GM19452 (cell line): ENCODE data around the gene GTF3C1.

Experiments used
- ATAC-seq: cut with Tn5 transposase; IDR thresholded peaks from one replicate; pipeline ENCODE4 v1.9.1; 2021; ENCODE audit not compliant: unreplicated experiment

GTF3C1 gene

GRCh38 chr16:27564224-27564623, 14.5 kb upstream of the GTF3C1 start:
- no peak for ATAC-seq

GRCh38 chr16:27561216-27561615, 11.5 kb upstream of the GTF3C1 start:
- ATAC-seq, result no peak

- no peak for ATAC-seq
Measured at GRCh38 chr16:27558932-27559331, 9.2 kb upstream of the GTF3C1 start.

DNA sequence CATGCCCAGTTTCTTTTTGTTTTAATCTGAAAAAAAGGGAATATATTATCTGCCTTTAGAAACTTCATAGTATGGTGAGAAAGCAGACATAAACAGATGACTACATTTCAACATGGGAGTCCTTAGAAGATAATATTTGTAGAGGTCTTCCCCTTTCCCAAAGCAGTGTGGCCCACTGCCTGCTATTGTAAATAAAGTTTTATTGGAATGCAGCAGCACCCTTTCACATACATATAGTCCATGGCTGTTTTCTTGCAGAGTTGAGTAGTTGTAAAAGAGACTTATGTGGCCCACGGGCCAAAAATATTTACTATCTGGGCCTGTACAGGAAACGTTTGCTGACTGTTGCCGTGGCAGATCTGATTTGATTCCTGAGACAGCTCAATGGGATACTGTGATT, 8.7 kb upstream of the GTF3C1 start:
- ATAC-seq, result no peak

- no peak for ATAC-seq
Measured at GRCh38 chr16:27556471-27556870, 6.8 kb upstream of the GTF3C1 start.

GRCh38 chr16:27551036-27551435, 1.3 kb upstream of the GTF3C1 start:
- no peak for ATAC-seq

DNA sequence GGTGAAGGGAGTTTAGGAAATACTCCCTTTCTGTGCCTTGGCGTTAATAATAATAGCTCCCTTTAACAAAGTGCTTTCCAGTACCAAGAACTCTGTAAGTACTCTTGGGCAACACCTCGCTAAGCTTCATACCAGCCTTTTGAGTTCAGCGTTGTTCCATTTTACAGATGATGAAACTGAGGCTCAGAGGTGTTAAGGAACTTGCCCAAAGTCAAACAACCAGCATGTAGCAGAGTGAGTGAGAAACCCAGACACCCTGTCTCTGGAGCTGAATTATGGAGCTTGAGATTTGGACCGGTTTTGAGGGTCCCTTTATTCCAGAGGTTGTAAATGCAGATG, 838 bp upstream of the GTF3C1 start:
- no peak for ATAC-seq

DNA sequence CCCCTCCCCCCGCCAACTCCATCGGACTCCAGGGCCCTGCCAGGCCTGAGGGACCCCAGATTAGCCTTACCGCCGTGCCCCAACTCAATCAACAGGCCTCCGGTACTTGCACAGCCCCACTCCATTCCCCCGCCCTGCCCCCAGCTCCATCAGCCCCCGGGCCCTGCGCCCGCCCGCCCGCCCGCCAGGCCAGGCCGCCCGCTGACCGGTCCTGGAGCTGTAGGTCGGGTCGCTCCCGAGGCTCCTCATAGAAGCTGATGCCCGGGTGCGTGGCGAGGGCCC, 308 bp downstream of the GTF3C1 start:
- ATAC-seq, result peak; percentile 30

GRCh38 chr16:27547851-27548250, 1.9 kb downstream of the GTF3C1 start:
- ATAC-seq, result no peak

- no peak for ATAC-seq
Measured at GRCh38 chr16:27547134-27547533, 2.6 kb downstream of the GTF3C1 start.

GRCh38 chr16:27544671-27545070, 5.0 kb downstream of the GTF3C1 start:
- no peak for ATAC-seq

DNA sequence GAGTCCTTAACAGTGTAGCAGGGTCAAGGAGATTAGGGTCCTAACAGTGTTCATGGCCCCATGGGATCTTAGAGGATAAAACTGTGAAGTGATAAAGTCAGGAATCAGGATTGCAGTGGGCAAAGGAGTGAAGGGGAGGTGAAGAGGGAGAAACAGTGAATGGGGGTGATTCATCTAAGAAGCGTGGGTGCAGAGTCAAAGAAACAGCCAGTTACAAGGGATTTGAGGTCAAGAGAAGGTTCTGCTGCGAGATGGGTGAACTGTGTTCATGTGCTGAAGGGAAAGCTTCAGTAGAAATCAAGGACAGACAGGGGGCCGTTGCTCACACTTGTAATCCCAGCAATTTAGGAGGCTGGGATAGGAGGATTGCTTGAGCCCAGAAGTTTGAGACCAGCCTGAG, 5.9 kb downstream of the GTF3C1 start:
- no peak for ATAC-seq

GRCh38 chr16:27539636-27540035, 10.1 kb downstream of the GTF3C1 start:
- no peak for ATAC-seq

DNA sequence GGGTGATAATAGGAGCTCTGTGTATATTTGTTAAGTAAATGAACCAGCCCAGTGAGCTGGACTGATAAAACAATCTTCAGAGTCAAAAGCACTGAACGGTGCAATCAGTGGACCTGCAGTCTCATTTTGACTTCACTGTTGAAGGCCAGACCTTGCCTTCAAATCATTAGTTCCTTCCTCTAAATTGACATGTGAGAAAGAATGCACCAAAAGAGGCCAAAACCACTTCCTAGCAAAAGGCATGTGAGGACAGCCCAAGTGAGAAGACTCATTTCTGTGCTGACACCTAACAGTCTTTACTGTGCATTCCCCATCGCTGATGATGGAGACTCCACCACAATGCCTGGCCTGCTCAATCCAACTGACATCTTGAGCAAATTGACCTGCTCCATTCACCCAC, 10.6 kb downstream of the GTF3C1 start:
- no peak for ATAC-seq

DNA sequence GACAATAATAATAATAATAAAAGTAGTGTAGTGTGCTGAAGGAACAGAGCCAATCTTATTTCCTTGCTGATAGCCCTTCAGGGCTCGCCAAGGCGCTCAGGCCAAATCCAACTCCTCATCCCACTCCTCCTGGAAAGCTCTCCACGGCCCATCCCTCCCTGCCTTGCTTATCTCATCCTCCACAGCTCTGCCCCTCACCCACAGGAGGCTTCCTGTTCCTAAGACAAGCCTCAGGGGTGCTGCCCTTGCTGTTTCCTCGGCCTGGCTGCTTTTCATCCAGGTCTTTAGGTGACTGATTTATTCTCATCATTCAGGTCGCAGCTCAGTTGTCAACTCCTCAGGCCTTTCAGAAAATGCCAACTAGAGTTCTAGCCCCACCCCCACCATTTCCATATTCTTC, 11.2 kb downstream of the GTF3C1 start:
- ATAC-seq, result no peak

DNA sequence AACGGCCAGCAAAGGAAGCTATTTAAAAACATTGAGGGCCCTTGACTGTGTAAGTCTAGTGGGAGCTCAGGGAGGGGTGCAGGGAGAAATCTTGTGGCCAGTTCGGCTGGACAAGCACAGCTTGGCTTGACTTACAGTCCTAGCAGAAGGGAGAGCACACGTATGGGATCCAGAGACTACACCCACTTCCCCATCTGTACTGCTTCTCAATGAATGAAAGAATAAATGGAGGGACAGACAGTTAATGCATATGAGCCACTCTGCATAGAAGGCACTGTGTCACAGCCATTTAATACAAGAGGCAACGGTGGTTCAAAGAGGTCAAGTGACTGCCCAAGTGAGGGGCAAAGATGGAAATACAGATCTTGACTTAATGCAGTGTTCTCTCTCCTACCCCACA, 15.5 kb downstream of the GTF3C1 start:
- ATAC-seq, result no peak

DNA sequence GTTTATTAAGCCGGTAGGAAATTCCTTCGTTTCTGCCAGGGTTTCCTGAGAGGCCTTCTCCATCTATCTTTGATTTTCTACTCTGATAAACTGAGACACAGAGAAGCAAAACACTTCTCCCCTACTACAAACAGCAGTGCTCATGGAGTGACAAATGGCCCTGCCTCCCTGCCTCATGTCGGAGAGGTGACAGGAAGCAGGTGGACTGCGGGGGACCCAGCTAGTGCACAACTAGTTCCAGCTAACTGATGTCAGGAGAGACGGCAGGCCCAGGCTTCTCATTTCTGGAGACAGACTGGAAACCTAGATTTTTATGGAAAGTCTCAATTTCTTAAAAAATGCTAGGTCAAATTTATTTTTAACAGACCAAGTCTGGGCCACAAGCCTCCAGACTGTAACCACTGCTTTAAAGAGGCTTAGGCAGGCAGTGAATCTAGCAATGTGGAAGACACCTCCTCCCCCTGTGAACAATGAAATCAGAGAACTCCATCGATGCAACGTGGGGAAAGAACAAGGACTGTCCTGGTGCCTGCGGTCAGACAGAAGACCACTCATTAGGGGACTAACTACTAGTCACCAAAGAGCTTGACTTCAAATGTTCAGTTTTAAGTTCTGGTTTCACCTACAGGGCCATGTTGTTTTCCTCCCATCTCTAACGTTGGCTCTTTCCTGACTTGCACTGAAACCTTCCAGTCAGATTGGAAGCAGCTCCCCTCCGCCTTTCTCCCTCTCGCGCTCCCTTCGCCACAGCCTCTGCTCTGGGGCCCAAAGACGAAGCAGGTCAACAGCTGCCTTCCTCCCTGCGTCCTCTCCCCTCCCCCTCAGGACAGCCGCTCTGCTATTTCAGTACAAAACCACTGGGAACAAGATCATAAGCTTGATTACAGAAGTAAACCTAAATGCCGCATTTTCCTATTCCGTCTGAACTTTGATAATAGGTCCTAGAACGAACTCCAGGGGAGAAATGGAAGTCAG, 17.6 kb downstream of the GTF3C1 start:
- no peak for ATAC-seq

GRCh38 chr16:27531186-27531585, 18.5 kb downstream of the GTF3C1 start:
- ATAC-seq, result no peak

DNA sequence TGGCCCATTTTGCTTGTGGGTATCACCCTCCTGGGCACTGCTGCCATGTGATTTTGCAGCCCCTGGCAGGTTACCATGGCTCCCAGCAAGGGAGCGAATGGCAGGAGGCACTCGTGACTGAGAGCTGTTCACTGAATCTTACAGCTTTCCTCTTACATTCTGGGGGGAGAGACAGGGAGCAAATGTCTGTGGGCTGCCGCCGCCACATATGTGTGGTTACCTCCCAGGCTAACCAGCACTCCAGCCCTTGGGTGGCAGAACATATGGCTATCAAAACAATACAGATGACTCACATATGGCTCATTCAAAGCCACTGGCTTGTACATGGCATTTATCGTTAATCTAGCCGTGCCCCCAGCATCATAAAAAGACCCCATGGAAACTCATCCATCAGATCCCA, 19.8 kb downstream of the GTF3C1 start:
- ATAC-seq, result no peak

- ATAC-seq, result no peak
Measured at GRCh38 chr16:27528294-27528693, 21.4 kb downstream of the GTF3C1 start.

DNA sequence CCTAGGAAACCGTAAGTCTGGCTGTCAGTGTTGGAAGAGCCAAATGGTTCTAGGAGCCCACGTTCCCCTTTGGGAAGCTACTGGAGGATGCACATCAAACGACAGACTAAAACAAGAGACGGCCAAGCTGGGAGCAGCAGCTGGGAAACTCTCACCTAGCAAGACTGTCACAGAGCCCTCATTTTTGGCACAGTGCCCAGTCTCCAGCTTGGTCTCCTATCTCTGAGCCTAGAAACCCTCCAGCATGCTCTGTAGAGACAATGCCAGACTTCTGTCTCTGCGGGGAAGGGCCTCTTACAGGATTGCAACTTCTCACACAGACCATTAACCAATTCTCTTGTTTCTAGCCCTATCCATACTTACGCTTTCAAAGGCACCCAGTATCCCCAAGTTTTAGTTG, 23.5 kb downstream of the GTF3C1 start:
- ATAC-seq, result no peak

DNA sequence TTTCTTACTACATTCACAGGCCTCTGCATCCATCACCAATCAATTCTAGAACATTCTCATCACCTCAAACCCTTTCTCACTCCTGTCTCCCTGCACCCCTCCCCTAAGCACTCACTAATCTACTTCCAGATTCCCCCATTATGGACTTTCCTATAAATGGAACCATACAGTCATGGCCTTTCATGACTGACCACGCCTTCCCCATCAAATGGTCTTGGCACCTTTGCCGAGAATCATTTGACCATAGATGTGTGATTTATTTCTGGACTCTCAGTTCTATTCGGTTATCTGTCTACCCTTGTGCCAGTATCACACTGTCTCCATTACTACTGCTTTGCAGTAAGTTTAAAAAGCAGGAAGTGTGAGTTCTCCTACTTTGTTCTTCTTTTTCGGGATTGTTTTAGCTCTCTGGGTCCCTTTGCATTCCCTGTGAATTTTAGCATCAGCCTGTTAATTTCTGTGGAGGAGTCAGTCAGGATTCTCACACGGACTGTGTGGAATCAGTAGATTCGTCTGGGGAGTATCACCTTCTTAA, 27.5 kb downstream of the GTF3C1 start:
- ATAC-seq, result no peak
